CD4-positive, alpha-beta T cell treated with Interleukin-6 at 100 ng/mL for 8 hours (primary cell): ENCODE results near the gene GTF3C1.

Experiments used
- DNase-seq: peaks from one replicate; pipeline ENCODE4 v3.0.0-alpha.2; 2020; ENCODE audit warnings: mixed read lengths, low spot score

Gene GTF3C1

DNA sequence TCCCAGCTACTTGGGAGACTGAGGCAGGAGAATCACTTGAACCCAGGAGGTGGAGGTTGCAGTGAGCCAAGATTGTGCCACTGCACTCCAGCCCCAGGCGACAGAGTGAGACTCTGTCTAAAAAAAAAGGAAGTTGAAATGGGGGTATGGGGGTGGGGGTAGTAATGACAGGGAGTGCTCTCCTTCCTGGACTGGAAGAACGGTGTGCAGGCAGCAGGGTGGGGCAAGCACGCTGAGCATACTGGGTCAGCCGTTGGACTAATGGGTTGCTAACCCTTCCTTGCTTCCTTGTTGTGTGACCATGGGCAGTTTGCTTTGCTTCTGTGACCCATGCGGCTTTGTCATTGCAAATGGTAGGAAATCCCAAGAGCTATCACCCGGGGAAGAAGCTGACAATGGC, 16.7 kb upstream of the GTF3C1 start:
- no peak for DNase-seq

DNA sequence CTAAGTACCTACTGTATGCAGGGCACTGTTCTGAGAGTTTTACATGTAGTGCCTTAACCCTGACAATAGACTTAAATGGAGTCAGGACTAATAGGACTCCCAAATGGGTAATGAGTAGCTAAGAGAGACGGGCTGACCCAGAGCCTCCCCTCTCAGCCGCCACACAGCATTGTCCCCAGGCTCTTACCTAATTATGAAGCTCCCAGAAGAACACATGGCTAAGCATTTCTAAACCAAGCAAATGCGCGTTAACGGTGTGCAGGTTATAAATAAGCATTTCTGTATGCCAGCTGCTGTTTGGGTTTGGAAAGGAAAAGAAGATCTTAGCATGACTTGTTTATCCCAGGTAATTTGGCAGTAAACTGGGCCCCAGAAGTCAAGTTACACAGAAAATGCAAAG, 14.5 kb upstream of the GTF3C1 start:
- no peak for DNase-seq

DNA sequence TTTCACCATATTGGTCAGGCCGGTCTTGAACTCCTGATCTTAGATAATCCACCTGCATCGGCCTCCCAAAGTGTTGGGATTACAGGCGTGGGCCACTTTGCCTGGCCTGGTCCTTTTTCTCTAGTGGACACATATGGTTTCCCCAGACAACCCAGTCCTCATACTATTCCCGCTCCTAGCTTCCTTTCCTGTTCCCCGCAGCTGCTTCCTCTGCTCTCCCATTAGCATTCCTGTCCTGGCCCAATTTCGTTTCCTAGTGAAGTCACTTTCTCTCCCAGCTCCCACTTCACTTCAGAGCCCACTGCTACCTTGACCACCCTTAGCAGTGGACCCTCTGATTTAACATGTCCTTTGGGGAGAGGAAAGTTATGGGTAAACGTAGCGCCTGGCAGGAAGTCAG, 11.5 kb upstream of the GTF3C1 start:
- DNase-seq: no peak

DNA sequence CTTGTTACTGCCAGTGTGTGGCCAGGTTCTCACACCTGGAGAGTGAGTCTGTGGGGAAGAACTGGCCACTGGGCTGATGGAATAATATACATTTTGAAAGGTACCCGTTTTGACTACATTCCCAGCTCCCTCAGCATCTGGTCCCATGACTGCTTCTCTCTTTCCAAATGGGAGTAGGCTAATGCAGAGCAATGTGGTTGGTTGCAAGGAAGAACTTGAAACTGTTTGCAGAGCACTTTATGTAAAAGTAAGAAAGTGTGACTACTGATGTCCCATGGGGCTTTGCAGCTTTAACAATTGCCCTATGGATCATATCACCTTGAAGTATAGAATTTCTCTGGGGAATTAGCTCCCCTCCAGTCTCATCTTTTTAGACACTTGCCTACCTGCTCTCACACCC, 9.2 kb upstream of the GTF3C1 start:
- no peak for DNase-seq

DNA sequence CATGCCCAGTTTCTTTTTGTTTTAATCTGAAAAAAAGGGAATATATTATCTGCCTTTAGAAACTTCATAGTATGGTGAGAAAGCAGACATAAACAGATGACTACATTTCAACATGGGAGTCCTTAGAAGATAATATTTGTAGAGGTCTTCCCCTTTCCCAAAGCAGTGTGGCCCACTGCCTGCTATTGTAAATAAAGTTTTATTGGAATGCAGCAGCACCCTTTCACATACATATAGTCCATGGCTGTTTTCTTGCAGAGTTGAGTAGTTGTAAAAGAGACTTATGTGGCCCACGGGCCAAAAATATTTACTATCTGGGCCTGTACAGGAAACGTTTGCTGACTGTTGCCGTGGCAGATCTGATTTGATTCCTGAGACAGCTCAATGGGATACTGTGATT, 8.7 kb upstream of the GTF3C1 start:
- no peak for DNase-seq

DNA sequence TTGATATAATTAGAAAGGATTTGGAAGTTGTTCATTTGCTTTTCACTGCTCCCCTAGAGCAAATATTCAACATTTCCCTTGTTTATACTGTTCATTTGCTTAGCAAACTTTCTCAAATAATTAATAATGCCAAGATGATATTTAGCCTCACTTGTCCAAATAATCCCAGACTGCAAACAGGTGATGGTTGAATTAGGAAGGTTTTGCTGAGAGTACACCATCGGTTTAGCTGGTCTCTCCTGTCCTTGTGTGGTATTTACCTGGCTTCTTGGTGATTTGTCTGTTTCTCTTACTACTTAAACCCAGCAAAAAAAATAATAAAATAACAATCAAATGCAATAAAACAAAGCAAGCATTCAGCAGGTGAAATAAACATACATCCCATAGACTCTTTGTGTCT, 6.8 kb upstream of the GTF3C1 start:
- DNase-seq: no peak

DNA sequence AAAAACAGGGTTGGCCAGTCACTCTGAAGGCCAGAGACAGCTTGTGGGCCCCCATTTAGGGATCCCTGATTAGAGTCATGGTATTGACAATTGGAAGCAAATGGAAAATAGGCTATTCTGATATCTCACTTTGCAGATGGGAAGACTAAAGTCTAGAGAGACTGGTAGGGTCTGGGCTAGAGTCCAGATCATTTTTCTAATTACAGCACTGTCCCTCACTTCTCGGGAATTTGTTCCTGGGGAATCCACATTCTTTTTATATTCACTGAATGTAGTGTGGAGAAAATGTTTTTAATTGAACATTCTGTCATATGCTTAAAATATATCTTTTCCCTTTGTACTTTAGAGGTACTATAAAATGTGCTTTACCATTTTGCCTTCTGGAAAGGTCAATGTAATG, 1.3 kb upstream of the GTF3C1 start:
- no peak for DNase-seq

DNA sequence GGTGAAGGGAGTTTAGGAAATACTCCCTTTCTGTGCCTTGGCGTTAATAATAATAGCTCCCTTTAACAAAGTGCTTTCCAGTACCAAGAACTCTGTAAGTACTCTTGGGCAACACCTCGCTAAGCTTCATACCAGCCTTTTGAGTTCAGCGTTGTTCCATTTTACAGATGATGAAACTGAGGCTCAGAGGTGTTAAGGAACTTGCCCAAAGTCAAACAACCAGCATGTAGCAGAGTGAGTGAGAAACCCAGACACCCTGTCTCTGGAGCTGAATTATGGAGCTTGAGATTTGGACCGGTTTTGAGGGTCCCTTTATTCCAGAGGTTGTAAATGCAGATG, 838 bp upstream of the GTF3C1 start:
- no peak for DNase-seq

DNA sequence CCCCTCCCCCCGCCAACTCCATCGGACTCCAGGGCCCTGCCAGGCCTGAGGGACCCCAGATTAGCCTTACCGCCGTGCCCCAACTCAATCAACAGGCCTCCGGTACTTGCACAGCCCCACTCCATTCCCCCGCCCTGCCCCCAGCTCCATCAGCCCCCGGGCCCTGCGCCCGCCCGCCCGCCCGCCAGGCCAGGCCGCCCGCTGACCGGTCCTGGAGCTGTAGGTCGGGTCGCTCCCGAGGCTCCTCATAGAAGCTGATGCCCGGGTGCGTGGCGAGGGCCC, 308 bp downstream of the GTF3C1 start:
- DNase-seq: no peak

DNA sequence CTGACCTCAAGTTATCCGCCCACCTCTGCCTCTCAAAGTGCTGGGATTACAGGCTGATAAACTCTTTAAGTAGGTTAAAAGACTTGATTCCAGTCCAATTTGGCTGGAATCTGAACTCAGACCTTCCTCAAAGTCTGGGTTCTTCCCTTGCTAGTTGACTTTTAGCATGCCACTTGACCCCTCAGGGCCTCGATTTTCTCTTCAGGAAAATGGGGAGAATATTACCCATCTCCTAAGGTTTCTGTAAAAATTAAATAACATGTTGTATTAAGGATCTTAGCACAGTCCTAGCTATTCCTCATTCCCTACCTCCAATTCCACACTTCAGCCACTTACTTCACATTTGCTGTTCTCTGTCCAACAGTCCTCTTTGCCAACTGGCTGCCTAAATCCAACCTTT, 1.9 kb downstream of the GTF3C1 start:
- DNase-seq: no peak

DNA sequence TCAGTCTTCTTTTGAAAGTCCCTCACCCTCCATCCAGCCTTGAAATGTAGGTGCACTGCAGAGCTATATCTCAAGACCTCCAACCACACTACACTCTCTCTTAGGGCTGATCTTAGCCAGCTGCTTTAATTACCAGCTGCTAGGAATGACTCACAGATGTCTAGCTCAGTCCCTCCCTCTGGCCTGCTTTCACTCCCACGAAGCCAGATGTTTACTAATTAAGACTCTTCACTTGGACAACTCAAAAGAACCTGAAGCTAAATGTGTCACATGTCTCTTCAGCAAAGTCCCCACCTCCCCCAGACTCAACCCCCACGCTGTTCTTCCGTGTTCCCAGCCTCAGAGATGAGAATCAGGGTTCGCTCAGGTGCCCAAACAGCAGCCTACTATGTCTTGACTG, 2.6 kb downstream of the GTF3C1 start:
- no peak for DNase-seq

DNA sequence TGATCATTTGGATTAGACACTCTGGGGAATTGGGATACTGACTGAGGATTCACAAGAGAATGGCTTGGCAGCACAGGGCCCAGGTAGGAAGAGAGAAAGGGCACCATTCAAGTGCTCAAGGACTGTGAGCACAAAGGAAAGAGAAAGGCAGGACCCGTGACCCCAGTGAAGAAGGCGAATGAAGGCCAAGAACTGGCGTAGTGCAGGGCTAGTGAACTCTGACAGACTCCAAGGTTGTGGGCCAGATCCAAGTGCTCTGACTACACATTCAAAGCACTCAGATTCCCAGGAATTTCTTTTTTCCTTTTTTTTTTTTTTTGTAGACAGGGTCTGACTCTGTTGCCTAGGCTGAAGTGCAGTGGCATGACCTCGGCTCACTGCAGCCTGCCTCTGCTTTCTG, 5.0 kb downstream of the GTF3C1 start:
- no peak for DNase-seq

DNA sequence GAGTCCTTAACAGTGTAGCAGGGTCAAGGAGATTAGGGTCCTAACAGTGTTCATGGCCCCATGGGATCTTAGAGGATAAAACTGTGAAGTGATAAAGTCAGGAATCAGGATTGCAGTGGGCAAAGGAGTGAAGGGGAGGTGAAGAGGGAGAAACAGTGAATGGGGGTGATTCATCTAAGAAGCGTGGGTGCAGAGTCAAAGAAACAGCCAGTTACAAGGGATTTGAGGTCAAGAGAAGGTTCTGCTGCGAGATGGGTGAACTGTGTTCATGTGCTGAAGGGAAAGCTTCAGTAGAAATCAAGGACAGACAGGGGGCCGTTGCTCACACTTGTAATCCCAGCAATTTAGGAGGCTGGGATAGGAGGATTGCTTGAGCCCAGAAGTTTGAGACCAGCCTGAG, 5.9 kb downstream of the GTF3C1 start:
- no peak for DNase-seq

DNA sequence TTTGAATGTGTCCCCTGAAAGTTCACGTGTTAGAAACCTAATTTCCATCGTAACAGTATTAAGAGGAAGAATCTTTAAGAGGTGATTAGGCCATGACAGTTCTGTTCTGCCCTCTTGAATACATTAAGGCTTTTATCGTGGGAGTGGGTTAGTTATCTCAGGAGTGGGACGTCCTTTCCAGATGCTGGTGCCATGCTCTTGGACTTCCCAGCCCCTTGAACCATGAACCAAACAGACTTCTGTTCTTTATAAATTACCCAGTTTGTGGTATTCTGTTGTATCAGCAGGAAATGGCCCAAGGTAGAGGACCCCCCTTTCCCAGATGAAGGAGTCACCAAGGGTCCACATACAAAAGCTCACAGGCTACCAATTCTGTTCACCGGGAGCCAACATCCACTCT, 10.1 kb downstream of the GTF3C1 start:
- DNase-seq: no peak

DNA sequence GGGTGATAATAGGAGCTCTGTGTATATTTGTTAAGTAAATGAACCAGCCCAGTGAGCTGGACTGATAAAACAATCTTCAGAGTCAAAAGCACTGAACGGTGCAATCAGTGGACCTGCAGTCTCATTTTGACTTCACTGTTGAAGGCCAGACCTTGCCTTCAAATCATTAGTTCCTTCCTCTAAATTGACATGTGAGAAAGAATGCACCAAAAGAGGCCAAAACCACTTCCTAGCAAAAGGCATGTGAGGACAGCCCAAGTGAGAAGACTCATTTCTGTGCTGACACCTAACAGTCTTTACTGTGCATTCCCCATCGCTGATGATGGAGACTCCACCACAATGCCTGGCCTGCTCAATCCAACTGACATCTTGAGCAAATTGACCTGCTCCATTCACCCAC, 10.6 kb downstream of the GTF3C1 start:
- no peak for DNase-seq

DNA sequence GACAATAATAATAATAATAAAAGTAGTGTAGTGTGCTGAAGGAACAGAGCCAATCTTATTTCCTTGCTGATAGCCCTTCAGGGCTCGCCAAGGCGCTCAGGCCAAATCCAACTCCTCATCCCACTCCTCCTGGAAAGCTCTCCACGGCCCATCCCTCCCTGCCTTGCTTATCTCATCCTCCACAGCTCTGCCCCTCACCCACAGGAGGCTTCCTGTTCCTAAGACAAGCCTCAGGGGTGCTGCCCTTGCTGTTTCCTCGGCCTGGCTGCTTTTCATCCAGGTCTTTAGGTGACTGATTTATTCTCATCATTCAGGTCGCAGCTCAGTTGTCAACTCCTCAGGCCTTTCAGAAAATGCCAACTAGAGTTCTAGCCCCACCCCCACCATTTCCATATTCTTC, 11.2 kb downstream of the GTF3C1 start:
- no peak for DNase-seq

DNA sequence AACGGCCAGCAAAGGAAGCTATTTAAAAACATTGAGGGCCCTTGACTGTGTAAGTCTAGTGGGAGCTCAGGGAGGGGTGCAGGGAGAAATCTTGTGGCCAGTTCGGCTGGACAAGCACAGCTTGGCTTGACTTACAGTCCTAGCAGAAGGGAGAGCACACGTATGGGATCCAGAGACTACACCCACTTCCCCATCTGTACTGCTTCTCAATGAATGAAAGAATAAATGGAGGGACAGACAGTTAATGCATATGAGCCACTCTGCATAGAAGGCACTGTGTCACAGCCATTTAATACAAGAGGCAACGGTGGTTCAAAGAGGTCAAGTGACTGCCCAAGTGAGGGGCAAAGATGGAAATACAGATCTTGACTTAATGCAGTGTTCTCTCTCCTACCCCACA, 15.5 kb downstream of the GTF3C1 start:
- no peak for DNase-seq

DNA sequence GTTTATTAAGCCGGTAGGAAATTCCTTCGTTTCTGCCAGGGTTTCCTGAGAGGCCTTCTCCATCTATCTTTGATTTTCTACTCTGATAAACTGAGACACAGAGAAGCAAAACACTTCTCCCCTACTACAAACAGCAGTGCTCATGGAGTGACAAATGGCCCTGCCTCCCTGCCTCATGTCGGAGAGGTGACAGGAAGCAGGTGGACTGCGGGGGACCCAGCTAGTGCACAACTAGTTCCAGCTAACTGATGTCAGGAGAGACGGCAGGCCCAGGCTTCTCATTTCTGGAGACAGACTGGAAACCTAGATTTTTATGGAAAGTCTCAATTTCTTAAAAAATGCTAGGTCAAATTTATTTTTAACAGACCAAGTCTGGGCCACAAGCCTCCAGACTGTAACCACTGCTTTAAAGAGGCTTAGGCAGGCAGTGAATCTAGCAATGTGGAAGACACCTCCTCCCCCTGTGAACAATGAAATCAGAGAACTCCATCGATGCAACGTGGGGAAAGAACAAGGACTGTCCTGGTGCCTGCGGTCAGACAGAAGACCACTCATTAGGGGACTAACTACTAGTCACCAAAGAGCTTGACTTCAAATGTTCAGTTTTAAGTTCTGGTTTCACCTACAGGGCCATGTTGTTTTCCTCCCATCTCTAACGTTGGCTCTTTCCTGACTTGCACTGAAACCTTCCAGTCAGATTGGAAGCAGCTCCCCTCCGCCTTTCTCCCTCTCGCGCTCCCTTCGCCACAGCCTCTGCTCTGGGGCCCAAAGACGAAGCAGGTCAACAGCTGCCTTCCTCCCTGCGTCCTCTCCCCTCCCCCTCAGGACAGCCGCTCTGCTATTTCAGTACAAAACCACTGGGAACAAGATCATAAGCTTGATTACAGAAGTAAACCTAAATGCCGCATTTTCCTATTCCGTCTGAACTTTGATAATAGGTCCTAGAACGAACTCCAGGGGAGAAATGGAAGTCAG, 17.6 kb downstream of the GTF3C1 start:
- no peak for DNase-seq

DNA sequence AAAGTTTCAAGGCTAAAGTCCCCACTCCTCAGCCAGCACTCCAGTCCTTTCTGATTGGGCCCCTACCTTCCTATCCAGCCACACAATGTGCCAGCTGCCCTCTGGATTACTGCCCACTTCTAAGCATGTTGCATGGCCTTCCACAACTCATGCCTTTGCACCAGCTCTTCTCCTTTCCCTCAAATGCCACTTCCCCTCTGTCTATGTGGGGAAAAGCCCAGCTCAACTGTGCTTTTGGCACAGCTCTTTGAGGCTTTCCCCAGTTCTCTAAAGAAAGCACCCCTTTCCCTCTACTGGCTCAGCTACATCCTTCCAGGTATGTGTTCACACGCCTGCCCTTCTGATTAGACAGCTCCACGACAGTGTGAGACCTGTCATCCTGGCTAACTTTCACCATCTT, 18.5 kb downstream of the GTF3C1 start:
- no peak for DNase-seq

DNA sequence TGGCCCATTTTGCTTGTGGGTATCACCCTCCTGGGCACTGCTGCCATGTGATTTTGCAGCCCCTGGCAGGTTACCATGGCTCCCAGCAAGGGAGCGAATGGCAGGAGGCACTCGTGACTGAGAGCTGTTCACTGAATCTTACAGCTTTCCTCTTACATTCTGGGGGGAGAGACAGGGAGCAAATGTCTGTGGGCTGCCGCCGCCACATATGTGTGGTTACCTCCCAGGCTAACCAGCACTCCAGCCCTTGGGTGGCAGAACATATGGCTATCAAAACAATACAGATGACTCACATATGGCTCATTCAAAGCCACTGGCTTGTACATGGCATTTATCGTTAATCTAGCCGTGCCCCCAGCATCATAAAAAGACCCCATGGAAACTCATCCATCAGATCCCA, 19.8 kb downstream of the GTF3C1 start:
- DNase-seq: no peak

DNA sequence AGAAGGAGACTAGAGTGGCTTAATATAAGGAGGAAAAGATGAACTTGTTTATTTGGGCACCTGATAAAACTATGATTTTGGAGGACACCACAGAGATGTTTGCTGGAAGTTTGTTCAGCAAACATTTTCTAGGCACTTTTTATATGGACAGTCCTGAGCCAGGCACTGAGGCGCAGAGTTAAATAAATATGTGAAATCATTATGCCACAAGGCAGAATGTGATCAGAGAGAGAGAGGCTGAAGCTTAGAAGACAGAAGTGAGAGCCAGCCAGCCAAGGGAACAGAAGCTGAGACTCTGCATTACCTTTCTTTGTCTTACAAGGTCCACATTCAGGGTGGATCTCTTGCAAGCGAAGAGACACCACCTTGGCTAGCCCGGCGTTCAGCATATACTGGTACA, 21.4 kb downstream of the GTF3C1 start:
- DNase-seq: no peak

DNA sequence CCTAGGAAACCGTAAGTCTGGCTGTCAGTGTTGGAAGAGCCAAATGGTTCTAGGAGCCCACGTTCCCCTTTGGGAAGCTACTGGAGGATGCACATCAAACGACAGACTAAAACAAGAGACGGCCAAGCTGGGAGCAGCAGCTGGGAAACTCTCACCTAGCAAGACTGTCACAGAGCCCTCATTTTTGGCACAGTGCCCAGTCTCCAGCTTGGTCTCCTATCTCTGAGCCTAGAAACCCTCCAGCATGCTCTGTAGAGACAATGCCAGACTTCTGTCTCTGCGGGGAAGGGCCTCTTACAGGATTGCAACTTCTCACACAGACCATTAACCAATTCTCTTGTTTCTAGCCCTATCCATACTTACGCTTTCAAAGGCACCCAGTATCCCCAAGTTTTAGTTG, 23.5 kb downstream of the GTF3C1 start:
- no peak for DNase-seq

DNA sequence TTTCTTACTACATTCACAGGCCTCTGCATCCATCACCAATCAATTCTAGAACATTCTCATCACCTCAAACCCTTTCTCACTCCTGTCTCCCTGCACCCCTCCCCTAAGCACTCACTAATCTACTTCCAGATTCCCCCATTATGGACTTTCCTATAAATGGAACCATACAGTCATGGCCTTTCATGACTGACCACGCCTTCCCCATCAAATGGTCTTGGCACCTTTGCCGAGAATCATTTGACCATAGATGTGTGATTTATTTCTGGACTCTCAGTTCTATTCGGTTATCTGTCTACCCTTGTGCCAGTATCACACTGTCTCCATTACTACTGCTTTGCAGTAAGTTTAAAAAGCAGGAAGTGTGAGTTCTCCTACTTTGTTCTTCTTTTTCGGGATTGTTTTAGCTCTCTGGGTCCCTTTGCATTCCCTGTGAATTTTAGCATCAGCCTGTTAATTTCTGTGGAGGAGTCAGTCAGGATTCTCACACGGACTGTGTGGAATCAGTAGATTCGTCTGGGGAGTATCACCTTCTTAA, 27.5 kb downstream of the GTF3C1 start:
- DNase-seq: no peak

DNA sequence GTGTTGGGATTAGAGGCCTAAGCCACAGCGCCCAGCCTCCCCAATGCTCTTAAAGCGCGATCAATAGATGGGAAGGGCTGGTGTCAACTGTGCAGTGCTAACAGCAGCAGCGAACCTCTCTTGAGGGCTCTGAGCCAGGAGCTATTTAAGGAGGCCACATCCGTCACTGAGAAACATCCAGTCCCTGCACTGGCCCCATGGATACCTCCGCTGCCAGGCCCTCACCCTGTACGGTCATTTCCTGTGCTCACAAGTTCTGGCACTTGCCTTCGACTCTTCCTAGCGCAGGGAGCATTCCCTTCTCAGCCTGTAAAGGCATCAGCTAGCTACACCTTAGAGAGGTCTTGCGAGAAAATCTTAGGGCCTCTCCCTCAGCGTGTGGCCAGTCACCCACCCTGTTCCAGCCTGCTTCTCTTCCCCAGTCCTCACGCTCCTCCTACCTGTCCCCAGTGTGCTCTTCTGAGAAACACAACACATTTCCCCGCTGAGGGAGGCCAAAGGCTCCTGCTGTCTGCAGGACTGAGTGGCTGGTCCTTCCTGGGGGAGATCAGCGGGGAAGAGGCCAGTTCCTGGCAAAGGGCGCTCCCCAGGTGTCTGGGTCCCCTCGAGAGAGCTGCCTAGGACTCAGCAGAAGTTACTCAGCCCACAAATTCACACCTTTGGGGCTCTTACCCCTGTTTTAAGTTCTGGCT, 28.6 kb downstream of the GTF3C1 start:
- no peak for DNase-seq
